GM12878 (cell line): ENCODE measurements around the gene CPNE6. TPM values are rescaled to one million over a fixed set of nuclear protein-coding genes. Genes with fewer than 3 reads are reported as not detected.
A peak's percentile ranks its signal among the peaks of the same experiment; 100 is the strongest.

ENCODE experiments used
- ATAC-seq: fragments of 200-7000 bp; cut with Tn5 transposase; 3 replicates; pipeline ENCODE4 v1.9.1; 2020; ENCODE audit warnings: mild to moderate bottlenecking, moderate library complexity
- BruUV-seq: library from RNA; stranded (reverse); fragments of 400-500 nt; replicated peaks from 2 replicates; lab custom pipeline; 2021; lab: Mats Ljungman, UMichigan
- CTCF ChIA-PET: fragments of 300-600 bp; sonication (Branson Sonifier 250); formaldehyde crosslinking; extraction: SDS; loops from one replicate; lab custom pipeline; 2021; ENCODE audit warnings: inconsistent platforms; lab: Yijun Ruan, JAX
- POLR2A ChIA-PET: fragments of 350-600 bp; formaldehyde crosslinking; extraction: SDS; loops from one replicate; lab custom pipeline; 2021; ENCODE audit warnings: inconsistent platforms; lab: Charles Lee
- RAD21 ChIA-PET: fragments of 300-600 bp; sonication (Branson Sonifier 250); formaldehyde crosslinking; loops from one replicate; lab custom pipeline; 2023; ENCODE audit warnings: antibody characterized with exemption; ENCODE audit not compliant: unreplicated experiment; lab: Charles Lee
- SMC1A ChIA-PET: fragments of 300-600 bp; sonication (Branson Sonifier 250); formaldehyde crosslinking; loops from one replicate; lab custom pipeline; 2023; ENCODE audit not compliant: unreplicated experiment, uncharacterized antibody; lab: Charles Lee
- DNase-seq: peaks from one replicate; pipeline ENCODE4 v3.0.0-alpha.2; 2011; ENCODE audit warnings: low read depth, low spot score
- FAIRE-seq: peaks from 3 replicates; lab custom pipeline; 2011; peaks lifted over from hg19 to GRCh38; lab: Jason Lieb, UNC
- H2AFZ ChIP-seq: 2 replicates; pipeline ENCODE4 v1.6.0; 2011; ENCODE audit warnings: low read depth, low read length, control low read depth; ENCODE audit not compliant: control insufficient read depth
- H3K27ac ChIP-seq: 2 replicates; pipeline ENCODE4 v1.5.1; 2011; ENCODE audit warnings: control low read depth; ENCODE audit not compliant: control insufficient read depth, insufficient read depth
- H3K27me3 ChIP-seq, 2 experiments: replicated peaks in 1 of 2; 2 replicates each; pipeline versions ENCODE4 v1.6.0 to v1.6.1; 2011; ENCODE audit warnings: low read length in 1 of 2; ENCODE audit not compliant: control insufficient read depth in 2 of 2, insufficient read depth in 2 of 2
- H3K36me3 ChIP-seq, 2 experiments: 2 replicates each; pipeline ENCODE4 v1.5.1; 2011; ENCODE audit warnings: low read length in 1 of 2; ENCODE audit not compliant: control insufficient read depth in 2 of 2, insufficient read depth in 2 of 2
- H3K4me1 ChIP-seq: 2 replicates; pipeline ENCODE4 v1.6.1; 2011; ENCODE audit warnings: mild to moderate bottlenecking, low read length, moderate library complexity, mixed read lengths; ENCODE audit not compliant: control insufficient read depth, insufficient read depth
- H3K4me2 ChIP-seq: 2 replicates; pipeline ENCODE4 v1.6.0; 2011; ENCODE audit warnings: control low read depth; ENCODE audit not compliant: control insufficient read depth, insufficient read depth
- H3K4me3 ChIP-seq: fragments of 200-600 bp; sonication (generic); 2 replicates; pipeline ENCODE4 v1.5.1; 2016
- H3K79me2 ChIP-seq: 2 replicates; pipeline ENCODE4 v1.6.0; 2011; ENCODE audit warnings: low read length; ENCODE audit not compliant: control insufficient read depth, insufficient read depth
- H3K9ac ChIP-seq: 2 replicates; pipeline ENCODE4 v1.8.0; 2011; ENCODE audit warnings: low read length, control low read depth, mixed read lengths; ENCODE audit not compliant: control insufficient read depth, insufficient read depth
- H3K9me3 ChIP-seq: replicated peaks from 3 replicates; pipeline ENCODE4 v1.5.1; 2011; ENCODE audit warnings: mild to moderate bottlenecking, low read length; ENCODE audit not compliant: control insufficient read depth, insufficient read depth
- H4K20me1 ChIP-seq: 2 replicates; pipeline ENCODE4 v1.6.0; 2011; ENCODE audit not compliant: control insufficient read depth, insufficient read depth
- BMI1 ChIP-seq: fragments of 450-650 bp; IDR thresholded peaks from 2 replicates; pipeline ENCODE4 v1.6.1; 2016; ENCODE audit warnings: mild to moderate bottlenecking, moderate library complexity, borderline replicate concordance
- DPF2 ChIP-seq: fragments of 450-650 bp; IDR thresholded peaks from 2 replicates; pipeline ENCODE4 v1.6.1; 2017; ENCODE audit warnings: mild to moderate bottlenecking
- FOXK2 ChIP-seq: fragments of 450-650 bp; IDR thresholded peaks from 2 replicates; pipeline ENCODE4 v1.6.1; 2017; ENCODE audit warnings: mild to moderate bottlenecking, moderate library complexity
- FOXM1 ChIP-seq: IDR thresholded peaks from 2 replicates; pipeline ENCODE4 v1.6.1; 2012; ENCODE audit warnings: low read depth, mild to moderate bottlenecking, inconsistent platforms, low read length, moderate library complexity
- GABPA ChIP-seq: IDR thresholded peaks from 2 replicates; pipeline ENCODE4 v1.6.1; 2014; ENCODE audit warnings: antibody characterized with exemption, low read depth, mild to moderate bottlenecking, inconsistent platforms
- RBBP5 ChIP-seq: fragments of 200-600 bp; sonication (generic); conservative IDR thresholded peaks from 2 replicates; pipeline ENCODE4 v1.6.1; 2016
- SRF ChIP-seq, 2 experiments: IDR thresholded peaks; 2 replicates each; pipeline ENCODE4 v1.6.1; 2011; ENCODE audit warnings: low read depth in 2 of 2, low read length in 2 of 2, mild to moderate bottlenecking in 1 of 2, moderate library complexity in 1 of 2
- YBX1 ChIP-seq: fragments of 450-650 bp; IDR thresholded peaks from 2 replicates; pipeline ENCODE4 v1.6.1; 2016; ENCODE audit warnings: antibody characterized with exemption
- ZNF384 ChIP-seq: IDR thresholded peaks from 2 replicates; pipeline ENCODE4 v1.6.1; 2012; ENCODE audit warnings: low read depth, mild to moderate bottlenecking, low read length, improper control_type of control experiment, borderline replicate concordance
- ZNF622 ChIP-seq: fragments of 450-650 bp; IDR thresholded peaks from 2 replicates; pipeline ENCODE4 v1.6.1; 2017; ENCODE audit warnings: mild to moderate bottlenecking, inconsistent platforms
- WGBS: methylation state at CpG from one replicate; pipeline ENCODE4 v1.1.6; 2016; ENCODE audit warnings: low lambda C conversion rate; ENCODE audit not compliant: insufficient replicate concordance, insufficient coverage; ENCODE audit errors: missing lambda C conversion rate; 5-methylcytosine and 5-hydroxymethylcytosine counted together
- in situ Hi-C: fragments of 300-500 bp; cut with MboI; formaldehyde crosslinking; loops from 9 replicates; pipeline ENCODE4 v1.14.3; 2018; ENCODE audit warnings: mixed read lengths
- intact Hi-C: fragments of 100-400 bp; cut with micrococcal nuclease; formaldehyde crosslinking; loops from one replicate; pipeline ENCODE4 v1.14.2; 2022; ENCODE audit not compliant: unreplicated experiment
- polyA plus RNA-seq, 11 experiments: library from polyadenylated mRNA; depleted of rRNA in 4 of 11; unstranded in 6 of 11; stranded (reverse) in 5 of 11; fragments of >200 nt; fragmentation: Nextera tagmentation in 4 of 11; fragmentation: Illumina TruSeq in 1 of 11; extraction: Ambion mirVana in 4 of 11; extraction: Trizol in 1 of 11; gene quantifications; 1 replicate in 1 of 11; 2 replicates in 10 of 11; pipeline versions ENCODE4 v1.2.1 to v1.2.3, GENCODE V29; 2011 to 2016; ENCODE audit warnings: inconsistent platforms in 2 of 11, missing spikeins in 2 of 11, low read depth in 1 of 11
- total RNA-seq, 4 experiments: library from RNA; depleted of rRNA in 3 of 4; stranded (reverse); fragments of >200 nt in 3 of 4; fragmentation: Illumina TruSeq in 1 of 4; extraction: Trizol in 1 of 4; gene quantifications; 2 replicates each; pipeline versions ENCODE4 v1.2.1 to v1.2.3, GENCODE V29; 2013 to 2021
- TF ChIP-seq, protein P1 (sequence below): fragments of 150-350 bp; IDR thresholded peaks from 2 replicates; pipeline ENCODE4 v1.6.1; 2016; ENCODE audit warnings: low read depth, low read length
- TF ChIP-seq, protein P2 (sequence below): IDR thresholded peaks from 2 replicates; pipeline ENCODE4 v1.6.1; 2011; ENCODE audit warnings: borderline replicate concordance, low read depth, mild to moderate bottlenecking, moderate library complexity, mixed read lengths, low read length; ENCODE audit not compliant: insufficient read depth; ENCODE audit errors: extremely low read length

The CPNE6 gene
- total and polyA plus RNA-seq, 10 of the 15 experiments (the other 5 are each of a cell fraction or from before 2014, with no cell fraction given): 0.06 to 0.43 (median 0.18) TPM; not detected in 3

DNA sequence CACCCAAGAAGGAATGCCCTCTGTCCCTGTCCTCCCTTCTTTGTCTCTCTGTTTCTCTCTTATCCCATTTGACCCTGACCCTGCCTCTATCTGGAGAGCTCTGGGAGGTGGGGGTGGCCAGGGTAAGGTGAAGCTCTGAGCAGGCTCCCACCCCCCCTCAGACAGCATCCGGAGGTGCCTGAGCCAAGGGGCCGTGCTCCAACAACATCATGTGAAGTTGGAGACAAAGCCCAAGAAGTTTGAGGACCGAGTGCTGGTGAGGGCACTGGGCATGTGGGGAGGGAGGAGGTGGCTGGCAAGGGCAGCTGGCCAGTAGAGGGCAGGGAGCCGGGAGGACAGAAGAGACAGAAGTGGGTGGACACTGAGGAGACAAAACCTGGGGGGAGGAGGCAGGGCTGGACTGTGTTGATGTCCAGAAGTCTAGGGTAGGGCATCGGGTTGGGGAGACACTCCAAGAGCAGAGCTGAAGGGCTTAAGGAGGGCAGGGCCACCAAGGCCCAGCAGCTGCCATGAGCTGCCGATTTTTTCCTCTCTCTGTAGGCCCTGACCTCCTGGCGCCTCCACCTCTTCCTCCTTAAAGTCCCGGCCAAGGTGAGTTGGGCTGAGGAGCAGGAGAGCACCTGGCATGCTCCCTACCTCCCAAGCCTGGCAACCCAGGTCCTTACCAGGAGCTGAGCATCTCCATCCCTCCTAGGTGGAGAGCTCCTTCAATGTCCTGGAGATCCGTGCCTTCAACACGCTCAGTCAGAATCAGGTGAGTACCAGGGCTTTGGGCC is 17.6 kb upstream of the CPNE6 start:
- Histone ChIP-seq H3K9ac (no peak overlapping the region), H3K4me1 (peaks cover 21% of the 10 kb centered on the region), H3K9me3 (no peaks in the 10 kb centered on the region), H2AFZ (no peak overlapping the region), H3K4me3 (no peak overlapping the region), H3K36me3 (no peaks in the 10 kb centered on the region), H4K20me1 (no peaks in the 10 kb centered on the region), H3K27ac (no peak overlapping the region), H3K4me2 (no peak overlapping the region), H3K27me3 (peaks cover 0 to 3% of the 10 kb centered on the region in 2 experiments; a peak in 1 of 4 replicates), H3K79me2 (no peaks in the 10 kb centered on the region)
- WGBS: 41% methylated on average over 10 of the region's 10 CpGs
- no peak for TF ChIP-seq YBX1
- TF ChIP-seq FOXK2: 0 out of 2 replicates have a peak, but pooled peaks have one; percentile 0
- intact Hi-C loops (loop anchor here (2.0 kb wide), 1 partner anchor 39 kb away; no protein-coding TSS in a partner anchor), in situ Hi-C loops (no loop called here)
- no peak for DNase-seq
- ATAC-seq: no peak
- ChIA-PET CTCF (interaction anchor here (0.8 to 6.3 kb wide), 3 partner anchors 38 to 61 kb away, joined by 3 to 197 read pairs (median 5); partner anchors contain the start of genes DCAF11, NRL and PCK2), POLR2A (interaction anchor here (1.0 kb wide), 1 partner anchor 39 kb away, joined by 4 read pairs; no protein-coding TSS in a partner anchor), SMC1A (interaction anchor here (0.6 to 1.3 kb wide), 4 partner anchors 18 to 51 kb away, joined by 3 to 4 read pairs (median 3); no protein-coding TSS in a partner anchor), RAD21 (interaction anchor here (1.0 kb wide), 2 partner anchors 39 to 55 kb away, joined by 4 to 8 read pairs; no protein-coding TSS in a partner anchor)
- FAIRE-seq: no peak
- no TSS peak for BruUV-seq

DNA sequence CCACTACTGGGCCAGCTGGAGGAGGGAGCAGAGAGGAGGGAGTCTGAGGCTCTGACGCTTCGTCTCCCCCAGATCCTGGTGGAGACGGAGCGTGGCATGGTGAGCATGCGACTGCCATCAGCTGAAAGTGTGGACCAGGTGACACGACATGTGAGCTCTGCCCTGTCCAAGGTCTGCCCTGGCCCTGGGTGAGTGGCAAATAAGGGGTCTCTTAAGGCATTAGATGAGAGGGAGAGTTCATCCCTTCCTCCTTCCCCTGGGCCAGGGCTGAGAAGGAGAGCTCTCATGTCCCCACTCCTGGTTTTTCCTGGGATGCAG is 17.1 kb upstream of the CPNE6 start:
- in situ Hi-C loops (no loop called here), intact Hi-C loops (no loop called here)
- SMC1A ChIA-PET: interaction anchor here (1.1 to 1.3 kb wide), 2 partner anchors 18 to 36 kb away, joined by 3 read pairs; no protein-coding TSS in a partner anchor
- WGBS: 70% methylated on average over 6 of the region's 6 CpGs
- Histone ChIP-seq H3K36me3 (no peaks in the 10 kb centered on the region), H3K9ac (no peak overlapping the region), H3K4me3 (no peak overlapping the region), H3K79me2 (no peaks in the 10 kb centered on the region), H3K4me1 (peaks cover 15% of the 10 kb centered on the region), H3K4me2 (no peak overlapping the region), H3K27me3 (peaks cover 0 to 3% of the 10 kb centered on the region in 2 experiments; a peak in 1 of 4 replicates), H3K9me3 (no peaks in the 10 kb centered on the region), H3K27ac (no peak overlapping the region), H2AFZ (no peak overlapping the region), H4K20me1 (no peaks in the 10 kb centered on the region)
- DNase-seq (no peak), ATAC-seq (no peak), FAIRE-seq (no peak)
- POLR2A ChIA-PET: interaction anchor here (1.0 kb wide), 1 partner anchor 39 kb away, joined by 4 read pairs; no protein-coding TSS in a partner anchor
- RAD21 ChIA-PET: interaction anchor here (1.0 kb wide), 2 partner anchors 39 to 55 kb away, joined by 4 to 8 read pairs; no protein-coding TSS in a partner anchor
- BruUV-seq: no TSS peak
- CTCF ChIA-PET: interaction anchor here (0.8 to 6.3 kb wide), 3 partner anchors 38 to 60 kb away, joined by 3 to 197 read pairs (median 5); partner anchors contain the start of genes DCAF11, NRL and PCK2
- TF ChIP-seq ZNF384 (no peak), SRF (IDR thresholded peaks at IDR 0.05; ENCODE audit: low read depth in 2 of 2, low read length in 2 of 2) (no peak), FOXM1 (no peak), ZNF622 (no peak), DPF2 (no peak), GABPA (no peak), BMI1 (no peak), RBBP5 (no peak)
- TF ChIP-seq, protein P1, sequence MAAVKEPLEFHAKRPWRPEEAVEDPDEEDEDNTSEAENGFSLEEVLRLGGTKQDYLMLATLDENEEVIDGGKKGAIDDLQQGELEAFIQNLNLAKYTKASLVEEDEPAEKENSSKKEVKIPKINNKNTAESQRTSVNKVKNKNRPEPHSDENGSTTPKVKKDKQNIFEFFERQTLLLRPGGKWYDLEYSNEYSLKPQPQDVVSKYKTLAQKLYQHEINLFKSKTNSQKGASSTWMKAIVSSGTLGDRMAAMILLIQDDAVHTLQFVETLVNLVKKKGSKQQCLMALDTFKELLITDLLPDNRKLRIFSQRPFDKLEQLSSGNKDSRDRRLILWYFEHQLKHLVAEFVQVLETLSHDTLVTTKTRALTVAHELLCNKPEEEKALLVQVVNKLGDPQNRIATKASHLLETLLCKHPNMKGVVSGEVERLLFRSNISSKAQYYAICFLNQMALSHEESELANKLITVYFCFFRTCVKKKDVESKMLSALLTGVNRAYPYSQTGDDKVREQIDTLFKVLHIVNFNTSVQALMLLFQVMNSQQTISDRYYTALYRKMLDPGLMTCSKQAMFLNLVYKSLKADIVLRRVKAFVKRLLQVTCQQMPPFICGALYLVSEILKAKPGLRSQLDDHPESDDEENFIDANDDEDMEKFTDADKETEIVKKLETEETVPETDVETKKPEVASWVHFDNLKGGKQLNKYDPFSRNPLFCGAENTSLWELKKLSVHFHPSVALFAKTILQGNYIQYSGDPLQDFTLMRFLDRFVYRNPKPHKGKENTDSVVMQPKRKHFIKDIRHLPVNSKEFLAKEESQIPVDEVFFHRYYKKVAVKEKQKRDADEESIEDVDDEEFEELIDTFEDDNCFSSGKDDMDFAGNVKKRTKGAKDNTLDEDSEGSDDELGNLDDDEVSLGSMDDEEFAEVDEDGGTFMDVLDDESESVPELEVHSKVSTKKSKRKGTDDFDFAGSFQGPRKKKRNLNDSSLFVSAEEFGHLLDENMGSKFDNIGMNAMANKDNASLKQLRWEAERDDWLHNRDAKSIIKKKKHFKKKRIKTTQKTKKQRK: no peak
- TF ChIP-seq, protein P2, sequence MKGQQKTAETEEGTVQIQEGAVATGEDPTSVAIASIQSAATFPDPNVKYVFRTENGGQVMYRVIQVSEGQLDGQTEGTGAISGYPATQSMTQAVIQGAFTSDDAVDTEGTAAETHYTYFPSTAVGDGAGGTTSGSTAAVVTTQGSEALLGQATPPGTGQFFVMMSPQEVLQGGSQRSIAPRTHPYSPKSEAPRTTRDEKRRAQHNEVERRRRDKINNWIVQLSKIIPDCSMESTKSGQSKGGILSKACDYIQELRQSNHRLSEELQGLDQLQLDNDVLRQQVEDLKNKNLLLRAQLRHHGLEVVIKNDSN: no peak
